HepG2 (cell line): Measurements from ENCODE around the gene ACP1.

ENCODE experiments used
- E2F1 ChIP-seq: sonication (generic); formaldehyde crosslinking; IDR thresholded peaks from 2 replicates; pipeline ENCODE4 v1.5.0; 2020; ENCODE audit warnings: missing genetic modification reagents
- FOXK2 ChIP-seq: fragments of 450-650 bp; IDR thresholded peaks from 2 replicates; pipeline ENCODE4 v1.6.1; 2016
- HMG20A ChIP-seq: IDR thresholded peaks from 2 replicates; pipeline ENCODE4 v1.6.1; 2016; ENCODE audit warnings: borderline replicate concordance
- NR2F2 ChIP-seq: IDR thresholded peaks from 2 replicates; pipeline ENCODE4 v1.6.1; 2012; ENCODE audit warnings: low read depth, inconsistent platforms, borderline replicate concordance
- POLR2AphosphoS5 ChIP-seq: IDR thresholded peaks from 2 replicates; pipeline ENCODE4 v1.6.1; 2012; ENCODE audit warnings: low read depth, low read length
- SMARCC2 ChIP-seq: fragments of 450-650 bp; IDR thresholded peaks from 2 replicates; pipeline ENCODE4 v1.6.1; 2017; ENCODE audit warnings: antibody characterized with exemption, mild to moderate bottlenecking
- ZNF382 ChIP-seq: sonication (generic); formaldehyde crosslinking; IDR thresholded peaks from 2 replicates; pipeline ENCODE4 v1.5.0; 2020; ENCODE audit warnings: missing genetic modification reagents, mild to moderate bottlenecking, borderline replicate concordance
- ZNF687 ChIP-seq: sonication (generic); formaldehyde crosslinking; IDR thresholded peaks from 2 replicates; pipeline ENCODE4 v1.5.1; 2020; ENCODE audit warnings: mild to moderate bottlenecking, missing genetic modification reagents, moderate library complexity

- no peak for TF ChIP-seq ZNF382 (CRISPR knock-in tag)
- no peak for TF ChIP-seq HMG20A (CRISPR knock-in tag)
- no peak for TF ChIP-seq POLR2AphosphoS5
- TF ChIP-seq E2F1 (CRISPR knock-in tag): no peak
- TF ChIP-seq FOXK2: no peak
- no peak for TF ChIP-seq ZNF687
- TF ChIP-seq NR2F2: no peak
- no peak for TF ChIP-seq SMARCC2
Observed at GRCh38 chr2:223451-223850, 41.3 kb upstream of the ACP1 start.
